22Rv1 (cell line): Measurements from ENCODE around the gene PIP4K2B.

Source experiments
- H3K27ac ChIP-seq: fragments of 450-650 bp; 2 replicates; pipeline ENCODE4 v1.5.1; 2017
- CTCF ChIP-seq: fragments of 450-650 bp; IDR thresholded peaks from 2 replicates; pipeline ENCODE4 v1.5.1; 2017; ENCODE audit warnings: mild to moderate bottlenecking
- ZFX ChIP-seq: fragments of 450-650 bp; IDR thresholded peaks from 2 replicates; pipeline ENCODE4 v1.6.1; 2017; ENCODE audit warnings: antibody characterized with exemption, borderline replicate concordance

Gene PIP4K2B

GRCh38 chr17:38742411-38743308 is 56.7 kb downstream of the PIP4K2B start:
- no peak for TF ChIP-seq CTCF
- no peak for TF ChIP-seq ZFX
- peak overlapping the region; percentile 99 for H3K27ac ChIP-seq

GRCh38 chr17:38741921-38742410 is 57.4 kb downstream of the PIP4K2B start:
- H3K27ac ChIP-seq, result peak overlapping the region; percentile 99
- TF ChIP-seq CTCF, result no peak
- no peak for TF ChIP-seq ZFX

- TF ChIP-seq ZFX, result no peak
- no peak for TF ChIP-seq CTCF
- H3K27ac ChIP-seq, result peak overlapping the region; percentile 99
Observed at GRCh38 chr17:38741461-38741860, 57.9 kb downstream of the PIP4K2B start.

GRCh38 chr17:38740806-38741205 is 58.5 kb downstream of the PIP4K2B start:
- TF ChIP-seq CTCF (no peak), ZFX (no peak)

GRCh38 chr17:38740044-38740443 is 59.3 kb downstream of the PIP4K2B start:
- TF ChIP-seq CTCF (no peak), ZFX (no peak)
- H3K27ac ChIP-seq, result no peak overlapping the region

More at GRCh38 chr17:38740806-38741205, 58.5 kb downstream of the PIP4K2B start:
- peak overlapping the region; percentile 99; the same call in 1 of the 2 replicates for H3K27ac ChIP-seq

- TF ChIP-seq CTCF (no peak), ZFX (no peak)
- H3K27ac ChIP-seq, result no peak overlapping the region
Observed at GRCh38 chr17:38739305-38739704, 60.1 kb downstream of the PIP4K2B start.

GRCh38 chr17:38738686-38739085 is 60.7 kb downstream of the PIP4K2B start:
- TF ChIP-seq CTCF, result no peak
- no peak for TF ChIP-seq ZFX
- no peak overlapping the region for H3K27ac ChIP-seq
